A549 (cell line): ENCODE measurements around the gene OR4Q2. TPM values are rescaled to one million over a fixed set of nuclear protein-coding genes. Genes with fewer than 3 reads are reported as not detected.

Experiments
- ATAC-seq, 2 experiments: fragments of 200-7000 bp in 1 of 2; fragments of >200 bp in 1 of 2; cut with Nextera tagmentation in 1 of 2; cut with Tn5 transposase in 1 of 2; 3 replicates each; pipeline versions ENCODE4 v1.8.0 to v1.9.1; 2018 to 2020; ENCODE audit warnings: mild to moderate bottlenecking in 1 of 2, moderate library complexity in 1 of 2
- CTCF ChIA-PET: fragments of 300-600 bp; sonication (Branson Sonifier 250); formaldehyde crosslinking; extraction: SDS; loops from one replicate; lab custom pipeline; 2021; ENCODE audit warnings: antibody characterized with exemption, inconsistent platforms; lab: Yijun Ruan, JAX
- POLR2A ChIA-PET: fragments of 350-600 bp; formaldehyde crosslinking; extraction: SDS; loops from one replicate; lab custom pipeline; 2021; ENCODE audit warnings: antibody characterized with exemption, inconsistent platforms; lab: Yijun Ruan, JAX
- DNase-seq, 2 experiments: peaks; one replicate each; pipeline versions ENCODE4 v3.0.0 to v3.0.0-alpha.2; 2011 to 2016; ENCODE audit warnings: low read depth in 1 of 2, low spot score in 1 of 2
- FAIRE-seq: peaks from 2 replicates; lab custom pipeline; 2011; peaks lifted over from hg19 to GRCh38; lab: Jason Lieb, UNC
- H3K27ac ChIP-seq, 2 experiments: fragments of >200 bp; sonication (Bioruptor Twin); formaldehyde crosslinking; 3 replicates each; pipeline ENCODE4 v1.5.1; 2016 to 2017
- H3K4me1 ChIP-seq: fragments of >200 bp; sonication (Bioruptor Twin); formaldehyde crosslinking; 3 replicates; pipeline ENCODE4 v1.6.1; 2016
- H3K4me2 ChIP-seq: fragments of >200 bp; sonication (Bioruptor Twin); formaldehyde crosslinking; 3 replicates; pipeline ENCODE4 v1.6.1; 2016
- H3K4me3 ChIP-seq: fragments of >200 bp; sonication (Bioruptor Twin); formaldehyde crosslinking; 3 replicates; pipeline ENCODE4 v1.5.1; 2016
- H3K9me3 ChIP-seq: fragments of >200 bp; sonication (Bioruptor Twin); formaldehyde crosslinking; 3 replicates; pipeline ENCODE4 v1.6.1; 2016
- CHD4 ChIP-seq: fragments of 200-600 bp; sonication (generic); IDR thresholded peaks from 2 replicates; pipeline ENCODE4 v1.6.1; 2016; ENCODE audit warnings: antibody characterized with exemption, mild to moderate bottlenecking, borderline replicate concordance
- EHF ChIP-seq: fragments of 250-450 bp; sonication (Bioruptor Pico); IDR thresholded peaks from 2 replicates; pipeline ENCODE4 v1.5.0; 2020; ENCODE audit warnings: mild to moderate bottlenecking
- EHMT2 ChIP-seq: fragments of 200-600 bp; sonication (generic); IDR thresholded peaks from 2 replicates; pipeline ENCODE4 v1.6.1; 2016; ENCODE audit warnings: antibody characterized with exemption, low read depth, mild to moderate bottlenecking, moderate library complexity
- ELK1 ChIP-seq: fragments of 150-350 bp; IDR thresholded peaks from 2 replicates; pipeline ENCODE4 v1.6.1; 2014; ENCODE audit warnings: low read depth, mild to moderate bottlenecking, low read length
- ESRRA ChIP-seq: fragments of 150-350 bp; IDR thresholded peaks from 2 replicates; pipeline ENCODE4 v1.6.1; 2014; ENCODE audit warnings: mild to moderate bottlenecking, low read length, borderline replicate concordance
- FOSB ChIP-seq: fragments of 250-450 bp; sonication (Bioruptor Pico); IDR thresholded peaks from 2 replicates; pipeline ENCODE4 v1.5.0; 2020; ENCODE audit warnings: mild to moderate bottlenecking, moderate library complexity
- FOXS1 ChIP-seq: fragments of 250-450 bp; sonication (Bioruptor Pico); IDR thresholded peaks from 2 replicates; pipeline ENCODE4 v1.5.0; 2020; ENCODE audit warnings: mild to moderate bottlenecking, moderate library complexity
- HDAC2 ChIP-seq: fragments of 200-600 bp; sonication (generic); IDR thresholded peaks from 2 replicates; pipeline ENCODE4 v1.6.1; 2016
- HES2 ChIP-seq: fragments of >200 bp; sonication (Bioruptor Twin); formaldehyde crosslinking; IDR thresholded peaks from 2 replicates; pipeline ENCODE4 v1.6.1; 2016
- HOXB13 ChIP-seq: fragments of 250-450 bp; sonication (Bioruptor Pico); IDR thresholded peaks from 2 replicates; pipeline ENCODE4 v1.5.0; 2020; ENCODE audit warnings: low read depth, mild to moderate bottlenecking, moderate library complexity
- HOXB5 ChIP-seq: fragments of 250-450 bp; sonication (Bioruptor Pico); IDR thresholded peaks from 2 replicates; pipeline ENCODE4 v1.5.0; 2020; ENCODE audit warnings: mild to moderate bottlenecking, moderate library complexity
- JUN ChIP-seq, 2 experiments: fragments of >200 bp; sonication (Bioruptor Twin); formaldehyde crosslinking; IDR thresholded peaks; 2 replicates in 1 of 2; 3 replicates in 1 of 2; pipeline ENCODE4 v1.6.1; 2016 to 2017
- NPAS2 ChIP-seq: fragments of 250-450 bp; sonication (Bioruptor Pico); IDR thresholded peaks from 2 replicates; pipeline ENCODE4 v1.8.0; 2022; ENCODE audit warnings: mild to moderate bottlenecking, moderate library complexity, borderline replicate concordance
- NR3C1 ChIP-seq: fragments of >200 bp; sonication (Bioruptor Twin); formaldehyde crosslinking; IDR thresholded peaks from 3 replicates; pipeline ENCODE4 v1.6.1; 2017
- PHF8 ChIP-seq: fragments of 200-600 bp; sonication (generic); IDR thresholded peaks from 2 replicates; pipeline ENCODE4 v1.6.1; 2016; ENCODE audit warnings: low read depth, mild to moderate bottlenecking, antibody characterized with exemption, moderate library complexity, borderline replicate concordance
- POLR2A ChIP-seq: IDR thresholded peaks from 2 replicates; pipeline ENCODE4 v1.6.1; 2012; ENCODE audit warnings: mild to moderate bottlenecking, low read length
- POLR2AphosphoS2 ChIP-seq: conservative IDR thresholded peaks from 2 replicates; pipeline ENCODE4 v1.6.1; 2012; ENCODE audit warnings: low read length, improper control_type of control experiment, inconsistent platforms
- RAD21 ChIP-seq, 2 experiments: fragments of >200 bp in 1 of 2; sonication (Bioruptor Twin) in 1 of 2; formaldehyde crosslinking in 1 of 2; IDR thresholded peaks in 1 of 2; conservative IDR thresholded peaks in 1 of 2; 2 replicates in 1 of 2; 3 replicates in 1 of 2; pipeline ENCODE4 v1.6.1; 2012 to 2018; ENCODE audit warnings: inconsistent platforms in 1 of 2
- REST ChIP-seq: fragments of 200-600 bp; sonication (generic); IDR thresholded peaks from 2 replicates; pipeline ENCODE4 v1.6.1; 2016; ENCODE audit warnings: antibody characterized with exemption, mild to moderate bottlenecking, moderate library complexity
- SREBF2 ChIP-seq: fragments of 450-650 bp; IDR thresholded peaks from 2 replicates; pipeline ENCODE4 v1.6.1; 2014; ENCODE audit warnings: mild to moderate bottlenecking, moderate library complexity
- TFCP2L1 ChIP-seq: fragments of 250-450 bp; sonication (Bioruptor Pico); IDR thresholded peaks from 2 replicates; pipeline ENCODE4 v1.5.0; 2021; ENCODE audit warnings: mild to moderate bottlenecking
- ZNF302 ChIP-seq: fragments of 250-450 bp; sonication (Bioruptor Pico); IDR thresholded peaks from 2 replicates; pipeline ENCODE4 v1.9.0; 2021; ENCODE audit warnings: inconsistent platforms, mild to moderate bottlenecking, moderate library complexity
- ZSCAN20 ChIP-seq: fragments of 250-450 bp; sonication (Bioruptor Pico); IDR thresholded peaks from 2 replicates; pipeline ENCODE4 v1.8.0; 2022; ENCODE audit warnings: mild to moderate bottlenecking, moderate library complexity
- WGBS: methylation state at CpG from one replicate; pipeline ENCODE4 v1.1.6; 2017; ENCODE audit errors: missing lambda C conversion rate; 5-methylcytosine and 5-hydroxymethylcytosine counted together
- polyA plus RNA-seq, 4 experiments: library from polyadenylated mRNA; depleted of rRNA in 3 of 4; stranded (reverse); fragments of >200 nt; fragmentation: RNase III in 1 of 4; extraction: RNeasy Plus Mini Kit Qiagen cat#74134 plus additional on column Dnase treatment in 1 of 4; gene quantifications; 2 replicates in 3 of 4; 3 replicates in 1 of 4; pipeline ENCODE4 v1.2.3, GENCODE V29; 2011 to 2017

Gene OR4Q2
- polyA plus RNA-seq, 2 of the 4 experiments (the other 2 are of a cell fraction): not detected

GRCh38 chr14:20035938-20036337 is 34.0 kb downstream of the OR4Q2 start, which contains the start of gene OR4K13:
Gene OR4K13 (minus strand): TSS chr14:20036038. CDS start chr14:20034758, 1,280 bp downstream.
- no peak within 1 kb of the TSS for H3K27ac ChIP-seq
- ChIA-PET CTCF (no interaction called here), POLR2A (no interaction called here)
- H3K4me3 ChIP-seq: no peak within 1 kb of the TSS
- no peak for FAIRE-seq
- H3K4me2 ChIP-seq: no peak within 1 kb of the TSS
- H3K4me1 ChIP-seq: no peaks in the 10 kb centered on the region
- ATAC-seq: no peak
- H3K9me3 ChIP-seq: no peaks in the 10 kb centered on the region
- DNase-seq: no peak
- no peak for TF ChIP-seq HES2
- no peak for TF ChIP-seq JUN (IDR thresholded peaks at IDR 0.05)
- no peak for TF ChIP-seq HOXB5
- TF ChIP-seq ESRRA: no peak
- no peak for TF ChIP-seq ELK1
- no peak for TF ChIP-seq FOXS1 (CRISPR knock-in tag)
- TF ChIP-seq POLR2AphosphoS2: no peak
- 63% methylated on average over 4 of the region's 4 CpGs for WGBS

GRCh38 chr14:20044243-20044642 is 42.3 kb downstream of the OR4Q2 start:
- TF ChIP-seq RAD21 (conservative IDR thresholded peaks at IDR 0.05 in 1 of 2, IDR thresholded peaks at IDR 0.05 in 1 of 2): no peak
- TF ChIP-seq, all 56 proteins: peak for 0
- no peaks in the 10 kb centered on the region for H3K4me1 ChIP-seq
- H3K9me3 ChIP-seq: no peaks in the 10 kb centered on the region
- FAIRE-seq (no peak), ATAC-seq (no peak), DNase-seq (no peak)
- 21% methylated on average over 5 of the region's 5 CpGs for WGBS
- POLR2A ChIA-PET: no interaction called here
- H3K27ac ChIP-seq: no peak overlapping the region
- H3K4me3 ChIP-seq: no peak overlapping the region
- no peak overlapping the region for H3K4me2 ChIP-seq
- CTCF ChIA-PET: no interaction called here

GRCh38 chr14:20048202-20048601 is 46.2 kb downstream of the OR4Q2 start:
- DNase-seq: no peak
- Histone ChIP-seq H3K4me1 (no peaks in the 10 kb centered on the region), H3K4me2 (no peak overlapping the region), H3K4me3 (no peak overlapping the region), H3K9me3 (no peaks in the 10 kb centered on the region), H3K27ac (no peak overlapping the region)
- CTCF ChIA-PET: interaction anchor here (0.6 kb wide), 1 partner anchor 106 kb away, joined by 5 read pairs; no protein-coding TSS in a partner anchor
- no peak for ATAC-seq
- FAIRE-seq: no peak
- WGBS: 3% methylated on average over 1 of the region's 1 CpG
- no peak for TF ChIP-seq EHF (CRISPR knock-in tag)
- no peak for TF ChIP-seq TFCP2L1 (CRISPR knock-in tag)
- TF ChIP-seq CHD4: no peak
- no peak for TF ChIP-seq ZSCAN20 (CRISPR knock-in tag)
- TF ChIP-seq HOXB5: no peak
- no peak for TF ChIP-seq NR3C1
- no peak for TF ChIP-seq FOSB
- no peak for TF ChIP-seq HDAC2
- TF ChIP-seq ZNF302: no peak
- TF ChIP-seq SREBF2: no peak
- TF ChIP-seq NPAS2 (CRISPR knock-in tag): no peak
- no peak for TF ChIP-seq REST
- TF ChIP-seq HOXB13 (CRISPR knock-in tag): no peak
- no peak for TF ChIP-seq PHF8
- TF ChIP-seq POLR2A: no peak
- TF ChIP-seq EHMT2: no peak
- POLR2A ChIA-PET: no interaction called here
